Brain microvascular endothelial cell (primary cell): ENCODE results near the gene ANKRD53.

ENCODE experiments used
- DNase-seq: peaks from one replicate; pipeline ENCODE4 v3.0.0-alpha.2; 2020
- H3K27ac ChIP-seq: fragments of 250-450 bp; sonication (Bioruptor Pico); 2 replicates; pipeline ENCODE4 v1.5.1; 2020; ENCODE audit warnings: mild to moderate bottlenecking, moderate library complexity
- H3K27me3 ChIP-seq: fragments of 250-450 bp; sonication (Bioruptor Pico); replicated peaks from 2 replicates; pipeline ENCODE4 v1.5.1; 2020; ENCODE audit warnings: mild to moderate bottlenecking
- H3K36me3 ChIP-seq: fragments of 250-450 bp; sonication (Bioruptor Pico); replicated peaks from 2 replicates; pipeline ENCODE4 v1.5.1; 2020; ENCODE audit warnings: mild to moderate bottlenecking
- H3K4me3 ChIP-seq: 2 replicates; pipeline ENCODE4 v1.5.1; 2011; ENCODE audit warnings: low read depth, mild to moderate bottlenecking, control low read depth, low read length, moderate library complexity
- in situ Hi-C: cut with HindIII; loops from 2 replicates; pipeline ENCODE4 v1.10.0; 2017; ENCODE audit warnings: low sequenced_read_pairs, low pct_ligation_motif_present
- TF ChIP-seq, protein P1 (sequence below): IDR thresholded peaks from 2 replicates; pipeline ENCODE4 v1.5.1; 2011; ENCODE audit warnings: low read depth, mild to moderate bottlenecking, moderate library complexity, low read length, control low read depth, inconsistent platforms; ENCODE audit errors: missing control alignments

Gene ANKRD53

GRCh38 chr2:70935468-70936164 is 42.8 kb upstream of the ANKRD53 start, which contains the start of gene ATP6V1B1:
Gene ATP6V1B1, plus strand, starts transcription at chr2:70935900. Its CDS starts 55 bp downstream, at chr2:70935955.
- no peak within 1 kb of the TSS for H3K4me3 ChIP-seq
- in situ Hi-C loops, result no loop called here
- TF ChIP-seq, protein P1, sequence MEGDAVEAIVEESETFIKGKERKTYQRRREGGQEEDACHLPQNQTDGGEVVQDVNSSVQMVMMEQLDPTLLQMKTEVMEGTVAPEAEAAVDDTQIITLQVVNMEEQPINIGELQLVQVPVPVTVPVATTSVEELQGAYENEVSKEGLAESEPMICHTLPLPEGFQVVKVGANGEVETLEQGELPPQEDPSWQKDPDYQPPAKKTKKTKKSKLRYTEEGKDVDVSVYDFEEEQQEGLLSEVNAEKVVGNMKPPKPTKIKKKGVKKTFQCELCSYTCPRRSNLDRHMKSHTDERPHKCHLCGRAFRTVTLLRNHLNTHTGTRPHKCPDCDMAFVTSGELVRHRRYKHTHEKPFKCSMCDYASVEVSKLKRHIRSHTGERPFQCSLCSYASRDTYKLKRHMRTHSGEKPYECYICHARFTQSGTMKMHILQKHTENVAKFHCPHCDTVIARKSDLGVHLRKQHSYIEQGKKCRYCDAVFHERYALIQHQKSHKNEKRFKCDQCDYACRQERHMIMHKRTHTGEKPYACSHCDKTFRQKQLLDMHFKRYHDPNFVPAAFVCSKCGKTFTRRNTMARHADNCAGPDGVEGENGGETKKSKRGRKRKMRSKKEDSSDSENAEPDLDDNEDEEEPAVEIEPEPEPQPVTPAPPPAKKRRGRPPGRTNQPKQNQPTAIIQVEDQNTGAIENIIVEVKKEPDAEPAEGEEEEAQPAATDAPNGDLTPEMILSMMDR, result no peak
- H3K36me3 ChIP-seq, result no peaks in the 10 kb centered on the region
- no peak within 1 kb of the TSS for H3K27ac ChIP-seq
- no peaks in the 10 kb centered on the region for H3K27me3 ChIP-seq
- no peak for DNase-seq

DNA sequence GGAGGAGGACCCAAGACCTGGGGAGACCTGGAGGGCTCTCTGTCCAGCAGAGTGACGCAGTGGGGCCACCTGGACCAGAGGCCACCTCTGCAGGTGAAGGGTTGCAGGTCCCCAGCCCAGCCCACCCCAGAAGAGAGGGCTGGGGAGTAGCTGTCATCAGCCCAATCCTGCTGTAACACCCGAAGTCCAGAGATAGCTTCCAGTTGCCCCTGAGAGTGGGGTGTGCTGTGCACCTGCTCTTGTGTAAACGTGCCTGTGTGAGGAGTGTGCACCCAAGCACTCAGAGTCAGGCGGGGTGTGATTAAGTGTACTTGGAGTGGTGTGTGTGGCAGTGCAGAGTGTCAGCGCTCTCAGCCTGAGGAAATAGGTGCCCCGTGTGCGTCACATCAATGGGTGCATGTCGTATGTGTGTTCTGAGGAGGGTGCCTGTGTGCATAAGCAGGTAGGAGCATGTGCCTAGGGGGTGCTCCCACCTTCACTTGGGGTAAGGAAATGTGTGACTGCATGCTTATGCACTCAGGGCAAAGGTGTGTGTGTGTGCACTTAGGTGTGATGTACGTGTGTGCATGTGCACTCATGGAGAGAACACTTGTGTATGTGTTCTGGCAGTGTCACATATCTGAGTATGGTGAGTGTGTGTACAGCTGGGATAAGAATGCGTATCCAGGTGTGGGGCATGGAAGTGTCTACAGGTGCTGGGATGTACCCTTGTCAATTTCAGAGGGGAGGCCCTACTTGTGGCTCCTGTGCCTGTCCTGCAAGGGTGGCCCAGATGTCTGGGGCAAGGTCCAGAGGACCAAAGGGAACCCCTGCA is 42.1 kb upstream of the ANKRD53 start:
- Histone ChIP-seq H3K27me3 (no peaks in the 10 kb centered on the region), H3K36me3 (no peaks in the 10 kb centered on the region), H3K27ac (no peak overlapping the region), H3K4me3 (no peak overlapping the region)
- in situ Hi-C loops, result no loop called here
- TF ChIP-seq, protein P1, result no peak
- DNase-seq, result no peak

DNA sequence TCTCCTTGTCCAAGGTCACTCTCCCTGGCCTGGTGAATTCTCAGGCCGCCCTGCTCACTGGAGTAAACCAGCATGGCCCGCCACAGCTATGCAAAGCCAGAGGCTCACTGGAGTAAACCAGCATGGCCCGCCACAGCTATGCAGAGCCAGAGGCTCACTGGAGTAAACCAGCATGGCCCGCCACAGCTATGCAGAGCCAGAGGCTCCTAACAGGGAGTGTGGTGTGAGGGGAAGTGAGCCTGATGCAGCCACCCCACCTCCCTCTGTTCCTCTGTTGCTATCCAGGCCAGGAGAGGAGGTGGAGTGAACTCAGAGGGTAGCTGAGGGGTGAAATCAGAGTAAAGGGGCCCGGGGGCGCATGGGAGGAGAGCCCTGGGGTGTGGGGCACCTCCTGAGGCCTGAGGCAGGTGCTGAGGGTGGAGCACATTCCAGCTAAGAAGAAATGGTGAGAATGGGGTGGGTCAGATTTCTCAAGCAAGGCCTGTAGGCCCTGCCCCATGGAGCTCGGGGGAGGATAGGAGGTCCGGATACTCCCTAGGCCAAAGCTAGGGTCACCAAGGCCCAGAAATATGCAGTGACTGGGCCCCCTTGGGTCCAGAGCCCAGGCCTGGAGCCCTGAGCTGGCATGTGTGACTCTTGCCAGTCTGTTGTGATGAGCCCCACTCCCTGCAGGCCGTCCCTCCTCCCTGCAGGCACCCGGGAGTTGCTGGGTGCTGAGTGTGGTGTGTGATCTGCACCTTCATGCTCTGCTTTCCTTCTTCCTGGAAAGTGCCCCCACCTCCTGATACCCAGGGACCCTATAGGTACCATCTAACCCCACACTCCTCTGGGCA is 41.2 kb upstream of the ANKRD53 start:
- Histone ChIP-seq H3K4me3 (no peak overlapping the region), H3K27me3 (no peaks in the 10 kb centered on the region), H3K36me3 (no peaks in the 10 kb centered on the region), H3K27ac (no peak overlapping the region)
- in situ Hi-C loops, result no loop called here
- TF ChIP-seq, protein P1, result no peak
- DNase-seq, result no peak

- DNase-seq, result no peak
- Histone ChIP-seq H3K27ac (no peak overlapping the region), H3K36me3 (no peaks in the 10 kb centered on the region), H3K4me3 (no peak overlapping the region), H3K27me3 (no peaks in the 10 kb centered on the region)
- in situ Hi-C loops, result no loop called here
- TF ChIP-seq, protein P1, result no peak
Measured at GRCh38 chr2:70937866-70938585, 40.4 kb upstream of the ANKRD53 start.

DNA sequence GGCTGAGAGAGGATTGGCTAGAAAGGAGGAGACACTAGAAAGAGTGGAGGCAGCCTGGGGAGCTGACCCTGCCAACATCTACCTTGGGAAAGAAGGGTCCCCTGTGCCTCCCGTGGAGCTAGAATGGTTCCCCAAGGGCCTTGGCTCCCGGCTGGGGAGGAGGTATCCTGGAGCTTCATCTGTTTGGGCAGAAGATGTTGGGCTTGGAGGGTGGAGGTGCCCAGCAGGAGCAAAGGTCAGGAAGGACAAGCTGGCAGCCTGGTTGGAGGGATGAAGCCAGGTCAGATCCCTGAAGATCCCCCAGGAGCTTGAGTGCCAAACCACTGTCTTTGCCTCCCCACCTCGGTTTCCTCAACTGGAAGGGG is 39.9 kb upstream of the ANKRD53 start:
- DNase-seq, result no peak
- in situ Hi-C loops, result no loop called here
- TF ChIP-seq, protein P1, result no peak
- H3K27me3 ChIP-seq, result no peaks in the 10 kb centered on the region
- no peak overlapping the region for H3K4me3 ChIP-seq
- no peaks in the 10 kb centered on the region for H3K36me3 ChIP-seq
- no peak overlapping the region for H3K27ac ChIP-seq
